OCI-LY3 (cell line): ENCODE data around the gene PPIL1.
A peak's percentile ranks its signal among the peaks of the same experiment; 100 is the strongest.

Experiments used
- H2AFZ ChIP-seq: fragments of 200-600, 300-600 bp; shearing (Covaris generic); 2 replicates; pipeline ENCODE4 v1.6.0; 2014; ENCODE audit warnings: antibody characterized with exemption, low read depth, low read length
- H3K27ac ChIP-seq: fragments of 200-600, 300-600 bp; sonication (generic); 2 replicates; pipeline ENCODE4 v1.5.1; 2014; ENCODE audit warnings: mild to moderate bottlenecking, low read length, moderate library complexity, mixed read lengths
- H3K27me3 ChIP-seq: fragments of 200-600, 300-600 bp; sonication (generic); 2 replicates; pipeline ENCODE4 v1.6.1; 2014; ENCODE audit warnings: low read depth, low read length, mixed read lengths
- H3K36me3 ChIP-seq: fragments of 200-600, 300-600 bp; sonication (generic); replicated peaks from 2 replicates; pipeline ENCODE3; 2014; ENCODE audit warnings: low read depth, low read length, mixed read lengths
- H3K4me1 ChIP-seq: fragments of 300-600, 200-600 bp; sonication (generic); 2 replicates; pipeline ENCODE4 v1.6.1; 2014; ENCODE audit warnings: low read length, mixed read lengths
- H3K4me2 ChIP-seq: fragments of 200-600, 300-600 bp; sonication (generic); 2 replicates; pipeline ENCODE4 v1.6.1; 2014; ENCODE audit warnings: low read length, mixed read lengths
- H3K4me3 ChIP-seq: fragments of 300-600, 200-600 bp; sonication (generic); 2 replicates; pipeline ENCODE4 v1.5.1; 2014; ENCODE audit warnings: antibody characterized with exemption, mild to moderate bottlenecking, low read length, moderate library complexity
- H3K79me2 ChIP-seq: fragments of 300-600, 200-600 bp; shearing (Covaris generic); 2 replicates; pipeline ENCODE4 v1.6.1; 2014; ENCODE audit warnings: mild to moderate bottlenecking, low read length, mixed read lengths
- H3K9ac ChIP-seq: fragments of 300-600, 200-600 bp; shearing (Covaris generic); 2 replicates; pipeline ENCODE4 v1.6.0; 2014; ENCODE audit warnings: mild to moderate bottlenecking, low read length, moderate library complexity
- H3K9me3 ChIP-seq: fragments of 200-600, 300-600 bp; shearing (Covaris generic); 2 replicates; pipeline ENCODE4 v1.6.1; 2014; ENCODE audit warnings: low read length, mixed read lengths; ENCODE audit not compliant: insufficient read depth
- H4K20me1 ChIP-seq: fragments of 200-600, 300-600 bp; sonication (generic); 2 replicates; pipeline ENCODE4 v1.6.1; 2016; ENCODE audit warnings: low read length, mixed read lengths; ENCODE audit not compliant: insufficient read depth
- CTCF ChIP-seq: fragments of 200-600, 300-600 bp; sonication (generic); IDR thresholded peaks from 2 replicates; pipeline ENCODE4 v1.5.1; 2014; ENCODE audit warnings: antibody characterized with exemption, low read length, low read depth
- EZH2phosphoT487 ChIP-seq: fragments of 200-600 bp; shearing (Covaris generic); IDR thresholded peaks from 2 replicates; pipeline ENCODE4 v1.6.1; 2018; ENCODE audit warnings: antibody characterized with exemption, mixed run types, low read depth

PPIL1 gene

GRCh38 chr6:36885461-36886401 lies 11.1 kb upstream of the PPIL1 start, which contains the start of gene C6orf89:
Gene C6orf89, plus strand, starts transcription at chr6:36885952. Its CDS starts 13,493 bp downstream, at chr6:36899445.
- H3K4me3 ChIP-seq, result peak within 1 kb of the TSS; percentile 88
- H3K4me2 ChIP-seq, result peak within 1 kb of the TSS; percentile 95
- peak within 1 kb of the TSS; percentile 97 for H2AFZ ChIP-seq
- TF ChIP-seq CTCF (peak; percentile 90), EZH2phosphoT487 (no peak)
- H4K20me1 ChIP-seq, result no peaks in the 10 kb centered on the region
- H3K4me1 ChIP-seq, result peaks cover 16% of the 10 kb centered on the region
- H3K9ac ChIP-seq, result peak within 1 kb of the TSS; percentile 95
- no peaks in the 10 kb centered on the region for H3K36me3 ChIP-seq
- H3K27me3 ChIP-seq, result no peaks in the 10 kb centered on the region
- peaks cover 19% of the 10 kb centered on the region for H3K79me2 ChIP-seq
- H3K9me3 ChIP-seq, result no peaks in the 10 kb centered on the region
- peak within 1 kb of the TSS; percentile 71 for H3K27ac ChIP-seq

GRCh38 chr6:36884610-36885009 lies 10.0 kb upstream of the PPIL1 start:
- H3K9ac ChIP-seq, result no peak overlapping the region
- TF ChIP-seq EZH2phosphoT487, result no peak
- no peak for TF ChIP-seq CTCF
- H3K9me3 ChIP-seq, result no peaks in the 10 kb centered on the region
- H3K4me1 ChIP-seq, result peaks cover 16% of the 10 kb centered on the region
- H4K20me1 ChIP-seq, result no peaks in the 10 kb centered on the region
- peaks cover 16% of the 10 kb centered on the region for H3K79me2 ChIP-seq
- H3K4me3 ChIP-seq, result peak overlapping the region; percentile 88; the same call in 1 of the 2 replicates
- H3K27ac ChIP-seq, result no peak overlapping the region
- H3K36me3 ChIP-seq, result no peaks in the 10 kb centered on the region
- no peak overlapping the region for H3K4me2 ChIP-seq
- no peaks in the 10 kb centered on the region for H3K27me3 ChIP-seq
- H2AFZ ChIP-seq, result peak overlapping the region; percentile 97; the same call in 1 of the 2 replicates

- H3K27me3 ChIP-seq, result no peaks in the 10 kb centered on the region
- peak overlapping the region; percentile 85 for H3K4me2 ChIP-seq
- H3K9ac ChIP-seq, result peak overlapping the region; percentile 89
- H3K4me3 ChIP-seq, result peak overlapping the region; percentile 87
- H2AFZ ChIP-seq, result peak overlapping the region; percentile 97
- H3K27ac ChIP-seq, result peak overlapping the region; percentile 75
- no peaks in the 10 kb centered on the region for H4K20me1 ChIP-seq
- H3K79me2 ChIP-seq, result peaks cover 28% of the 10 kb centered on the region
- peaks cover 9% of the 10 kb centered on the region for H3K36me3 ChIP-seq
- TF ChIP-seq CTCF (no peak), EZH2phosphoT487 (no peak)
- H3K9me3 ChIP-seq, result no peaks in the 10 kb centered on the region
- H3K4me1 ChIP-seq, result peaks cover 15% of the 10 kb centered on the region
These were observed 639 bp upstream of the PPIL1 start for GRCh38 chr6:36875250-36875633.
